Umbilical cord (tissue), 2 donors: ENCODE data around the gene SIGLEC1. TPM values are rescaled to one million over a fixed set of nuclear protein-coding genes. Genes with fewer than 3 reads are reported as not detected.
A peak's percentile ranks its signal among the peaks of the same experiment; 100 is the strongest.

ENCODE experiments used
- DNase-seq: peaks from one replicate; pipeline ENCODE4 v3.0.0-alpha.2; 2015; ENCODE audit warnings: low spot score
- total RNA-seq: library from RNA; depleted of rRNA; stranded (reverse); fragments of >200 nt; gene quantifications from one replicate; pipeline ENCODE4 v1.2.3, GENCODE V29; 2014; ENCODE audit warnings: low replicate concordance; ENCODE audit not compliant: insufficient read depth

The SIGLEC1 gene
- total RNA-seq, 1 donor from 2014 or later = 5.8 TPM

DNA sequence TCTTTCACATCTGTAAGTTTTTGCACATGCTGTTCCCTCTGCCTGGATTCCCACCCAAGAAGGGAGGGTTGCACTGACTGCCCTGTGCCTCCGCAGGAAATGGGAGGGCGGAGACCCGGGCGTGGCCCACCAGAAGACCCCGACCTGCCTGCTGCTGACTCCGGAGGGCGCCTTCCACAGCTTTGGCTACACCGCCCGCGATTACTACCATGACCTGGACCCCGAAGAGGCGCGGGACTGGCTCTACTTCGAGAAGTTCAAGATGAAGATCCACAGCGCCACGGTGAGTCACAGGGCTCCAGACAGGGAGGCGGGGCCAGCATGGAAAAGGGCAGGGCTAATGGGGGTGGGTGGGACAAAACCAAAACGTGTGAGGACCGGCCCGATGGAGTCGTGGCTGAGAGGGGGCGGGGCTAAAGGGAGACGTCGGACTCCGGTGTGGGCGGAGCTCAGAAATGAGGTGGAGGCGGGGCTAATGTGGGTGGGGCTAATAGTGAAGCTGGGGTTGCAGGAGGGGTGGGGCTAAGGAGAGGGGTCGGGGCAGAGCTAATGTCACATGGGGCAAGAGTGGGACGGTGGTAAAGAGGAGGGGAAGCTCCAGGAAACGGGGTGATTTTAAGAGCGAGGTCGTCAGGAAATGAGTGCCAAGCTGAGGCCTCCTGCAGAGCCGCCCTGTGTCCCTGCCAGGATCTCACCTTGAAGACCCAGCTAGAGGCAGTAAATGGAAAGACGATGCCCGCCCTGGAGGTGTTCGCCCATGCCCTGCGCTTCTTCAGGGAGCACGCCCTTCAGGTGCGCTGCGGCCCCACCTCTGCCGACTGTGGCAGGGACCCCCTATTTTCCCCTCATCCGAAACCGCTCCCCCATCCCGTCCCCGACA is 32.6 kb upstream of the SIGLEC1 start:
- no peak for DNase-seq

DNA sequence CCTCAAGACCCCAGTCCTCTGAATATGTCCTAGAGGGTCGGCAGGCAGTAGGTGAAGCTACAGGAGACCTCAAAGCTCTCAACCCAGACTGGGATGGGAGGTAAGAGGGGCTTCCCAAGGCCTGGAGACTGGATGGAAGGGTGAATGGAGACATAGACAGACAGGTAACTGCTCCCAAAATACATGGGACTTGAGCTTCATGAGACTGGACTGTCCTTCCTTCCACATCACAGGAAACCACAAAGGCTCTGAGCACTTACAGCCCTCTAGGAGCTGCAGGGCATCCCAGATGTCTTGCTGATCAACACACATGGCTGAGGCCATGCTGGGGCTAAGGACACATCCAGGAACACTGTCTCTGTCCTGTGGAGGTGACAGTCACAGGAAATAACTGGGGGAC is 31.6 kb upstream of the SIGLEC1 start:
- no peak for DNase-seq

DNA sequence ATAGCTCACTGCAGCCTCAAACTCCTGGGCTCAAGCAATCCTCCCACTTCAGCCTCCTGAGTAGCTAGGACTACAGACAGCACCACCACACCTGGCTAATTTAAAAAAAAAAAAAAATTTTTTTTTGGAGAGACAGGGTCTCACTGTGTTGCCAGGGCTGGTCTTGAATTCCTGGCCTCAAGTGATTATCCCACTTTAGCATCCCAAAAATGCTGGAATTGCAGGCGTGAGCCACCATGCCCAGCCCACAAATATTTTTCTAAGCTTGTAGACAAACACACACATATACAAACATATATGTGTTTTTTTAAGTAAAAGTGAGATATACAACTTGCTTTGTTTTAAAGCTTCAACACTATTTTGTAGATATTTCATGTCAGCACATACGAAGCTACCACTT is 30.9 kb upstream of the SIGLEC1 start:
- no peak for DNase-seq

DNA sequence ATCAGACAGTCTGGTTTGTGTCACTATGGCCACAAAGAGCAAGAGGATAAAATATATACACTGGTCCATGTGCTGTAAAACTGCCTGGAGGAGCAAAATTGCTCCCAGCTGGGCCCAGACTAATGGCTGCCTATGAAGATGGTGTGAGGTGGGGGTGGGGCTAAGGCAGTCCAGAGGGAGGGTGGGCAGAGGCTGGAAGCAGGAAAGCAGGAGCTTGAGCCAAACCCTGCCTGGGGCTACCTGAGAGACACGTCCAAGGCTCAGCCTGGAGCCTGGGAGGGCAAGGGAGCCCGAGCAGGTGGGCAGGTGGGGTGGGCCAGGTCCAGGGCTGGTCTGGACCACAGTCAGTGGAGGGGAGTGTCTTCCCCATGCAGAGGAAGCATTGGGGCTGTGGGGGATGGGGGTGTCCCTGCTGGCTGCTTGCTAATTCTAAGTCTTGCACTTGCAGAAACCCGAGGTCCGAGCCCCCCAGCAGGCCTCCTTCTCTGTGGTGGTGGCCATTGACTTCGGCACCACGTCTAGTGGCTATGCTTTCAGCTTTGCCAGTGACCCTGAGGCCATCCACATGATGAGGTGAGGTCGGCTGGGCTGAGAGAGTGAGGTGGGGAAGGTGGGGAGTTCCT is 29.5 kb upstream of the SIGLEC1 start:
- DNase-seq = no peak

DNA sequence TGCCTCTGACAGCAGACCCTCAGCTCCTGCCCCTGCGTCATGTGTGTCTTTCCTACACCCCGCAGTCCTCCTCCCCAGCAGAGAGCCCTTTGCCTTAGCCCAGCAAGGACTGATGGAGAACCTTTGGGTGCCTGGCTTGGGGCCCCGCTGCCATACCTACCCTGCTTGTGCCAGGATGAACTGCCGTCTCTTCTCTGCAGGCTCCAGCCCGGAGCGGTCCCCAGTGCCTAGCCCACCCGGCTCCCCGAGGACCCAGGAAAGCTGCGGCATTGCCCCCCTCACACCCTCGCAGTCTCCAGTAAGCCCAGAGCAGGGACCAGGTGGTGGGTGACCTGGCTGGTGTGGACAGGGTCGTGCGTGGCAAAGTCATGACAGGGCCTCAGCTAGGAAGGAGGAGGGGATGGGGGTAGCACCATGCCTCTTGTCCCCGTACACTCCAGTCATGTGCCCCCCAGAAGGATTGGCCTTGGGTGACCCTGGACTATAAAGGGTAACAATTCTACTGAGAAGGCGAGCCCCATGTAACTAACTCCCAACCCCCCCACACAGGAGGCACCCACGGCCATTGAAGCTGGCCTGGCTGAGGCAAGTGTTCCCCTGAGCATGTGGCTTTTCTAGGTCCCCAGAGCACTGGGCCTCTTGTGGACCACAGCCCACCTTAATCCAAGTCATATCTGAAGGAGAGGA is 28.4 kb upstream of the SIGLEC1 start:
- DNase-seq = no peak

DNA sequence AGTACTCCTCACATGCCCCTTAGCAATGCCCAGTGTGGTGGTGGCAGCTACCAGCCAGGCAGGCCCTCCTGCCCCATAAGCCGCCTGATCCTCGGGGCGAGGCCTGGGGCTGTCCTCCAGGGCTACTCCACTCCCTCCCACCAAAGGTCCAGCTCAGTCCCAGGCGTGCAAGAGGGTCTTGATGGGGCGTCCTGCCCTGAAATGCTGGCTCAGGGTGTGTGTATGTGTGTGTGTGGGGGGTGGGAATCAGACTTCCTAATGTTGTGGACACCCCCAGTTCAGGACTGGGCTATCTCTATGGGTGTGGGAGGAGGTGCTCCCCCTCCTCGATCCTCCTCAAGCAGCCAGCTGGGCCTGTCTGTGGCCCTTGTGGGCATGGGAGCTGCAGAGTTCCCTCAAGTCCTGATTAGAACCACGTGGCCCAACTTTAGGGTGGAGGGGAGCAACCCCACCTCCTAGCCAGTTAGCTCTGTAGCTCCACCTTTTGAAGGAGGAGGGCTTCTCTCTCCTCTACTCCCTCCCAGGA is 27.6 kb upstream of the SIGLEC1 start:
- no peak for DNase-seq

DNA sequence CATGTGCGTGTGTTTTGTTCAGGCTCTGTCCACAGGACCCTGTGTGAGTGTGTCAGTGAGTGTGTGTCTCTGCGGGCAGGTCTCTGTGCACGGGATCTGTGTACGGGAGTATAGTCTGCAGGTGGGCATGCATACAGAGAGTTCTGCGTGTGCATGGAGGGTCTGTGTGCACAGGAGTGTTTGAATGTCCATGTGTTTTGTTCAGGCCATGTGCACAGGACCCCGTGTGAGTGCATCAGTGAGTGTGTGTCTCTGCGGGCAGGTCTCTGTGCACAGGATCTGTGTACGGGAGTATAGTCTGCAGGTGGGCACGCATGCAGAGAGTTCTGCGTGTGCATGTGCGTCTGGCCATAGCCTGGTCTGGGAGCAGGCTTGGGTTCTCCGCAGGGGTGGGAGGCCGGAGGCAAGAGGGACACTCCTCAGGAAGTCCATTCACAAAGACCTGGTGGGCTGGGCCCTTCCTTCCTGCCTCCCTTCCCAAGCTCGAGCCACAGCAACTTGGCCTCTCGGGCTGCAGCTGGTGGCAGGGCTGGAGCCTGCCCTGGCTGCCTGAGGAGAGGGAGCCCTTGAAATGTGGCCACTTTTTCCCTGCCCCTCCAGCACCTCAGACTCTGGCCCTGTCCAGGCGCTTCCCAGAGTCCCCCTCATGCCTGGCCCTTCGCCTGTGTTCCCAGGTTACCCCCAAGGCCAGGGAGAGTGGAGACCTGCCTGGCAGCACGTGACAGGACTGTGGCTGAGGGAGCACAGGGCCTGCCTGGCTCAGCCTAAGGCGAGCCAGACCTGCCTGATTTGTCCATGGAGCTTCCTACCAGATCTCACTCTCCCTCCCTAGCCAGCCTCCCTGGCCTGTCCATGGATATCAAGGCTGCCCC is 26.9 kb upstream of the SIGLEC1 start:
- no peak for DNase-seq

DNA sequence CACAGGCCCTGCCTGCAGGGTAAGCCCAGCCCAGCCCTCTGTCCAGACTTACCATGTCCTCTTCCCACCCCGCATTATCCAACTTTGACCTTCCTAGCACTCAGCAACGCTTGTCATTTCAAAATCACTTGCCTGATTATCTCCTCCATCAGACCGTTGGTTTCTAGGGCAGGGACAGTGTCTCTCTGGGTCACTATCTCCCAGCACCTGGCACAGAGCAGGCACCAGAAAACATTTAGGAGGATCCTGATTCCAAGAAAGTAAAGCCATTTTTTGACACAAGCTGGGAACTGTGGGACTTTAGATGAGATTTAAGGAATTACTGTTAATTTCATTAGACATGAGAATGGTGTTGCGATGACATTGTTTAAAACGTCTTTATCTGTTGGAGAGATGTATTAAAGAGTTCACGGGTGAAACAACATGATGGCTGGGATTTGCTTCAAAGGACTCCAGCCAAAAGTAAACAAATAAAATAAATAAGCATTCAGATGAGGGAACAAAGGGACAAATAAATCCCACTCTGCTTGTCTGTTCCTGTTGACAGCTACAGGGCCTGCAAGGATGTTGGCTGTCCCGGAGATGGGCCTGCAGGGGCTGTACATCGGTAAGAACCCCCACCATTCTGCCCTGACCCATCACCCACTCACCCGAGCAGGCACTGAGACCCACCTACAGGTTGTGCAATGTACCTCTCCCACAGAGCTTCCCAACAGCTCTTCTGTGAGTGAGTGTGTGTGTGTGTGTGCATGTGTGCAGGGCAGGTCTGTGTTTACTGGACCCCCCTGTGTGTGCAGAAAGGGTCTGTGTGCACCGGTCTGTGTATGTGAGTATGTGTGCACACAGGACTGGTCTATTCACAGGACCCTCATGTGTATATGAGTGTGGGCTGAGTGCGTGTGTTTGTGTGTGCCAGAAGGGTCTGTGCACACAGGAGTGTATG is 26.0 kb upstream of the SIGLEC1 start:
- no peak for DNase-seq

DNA sequence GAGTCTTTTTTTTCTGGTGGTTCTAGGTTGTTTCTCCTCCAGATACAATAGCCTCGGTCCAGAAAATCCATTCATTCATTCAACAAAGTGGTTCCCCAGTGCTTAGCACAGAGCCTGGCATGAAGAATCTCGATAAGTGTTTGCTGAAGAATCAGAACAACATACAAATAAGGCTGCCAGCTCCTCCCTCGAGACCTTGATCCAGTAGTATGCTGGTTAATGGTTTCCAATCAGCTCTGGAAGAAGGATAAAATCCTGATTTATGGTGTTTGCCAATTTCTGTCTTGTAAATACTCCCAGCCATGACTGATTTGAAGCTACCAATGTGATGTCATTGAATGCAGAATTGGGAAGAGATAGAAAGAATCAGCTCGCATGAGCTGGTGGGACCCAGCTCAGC is 23.4 kb upstream of the SIGLEC1 start:
- no peak for DNase-seq

DNA sequence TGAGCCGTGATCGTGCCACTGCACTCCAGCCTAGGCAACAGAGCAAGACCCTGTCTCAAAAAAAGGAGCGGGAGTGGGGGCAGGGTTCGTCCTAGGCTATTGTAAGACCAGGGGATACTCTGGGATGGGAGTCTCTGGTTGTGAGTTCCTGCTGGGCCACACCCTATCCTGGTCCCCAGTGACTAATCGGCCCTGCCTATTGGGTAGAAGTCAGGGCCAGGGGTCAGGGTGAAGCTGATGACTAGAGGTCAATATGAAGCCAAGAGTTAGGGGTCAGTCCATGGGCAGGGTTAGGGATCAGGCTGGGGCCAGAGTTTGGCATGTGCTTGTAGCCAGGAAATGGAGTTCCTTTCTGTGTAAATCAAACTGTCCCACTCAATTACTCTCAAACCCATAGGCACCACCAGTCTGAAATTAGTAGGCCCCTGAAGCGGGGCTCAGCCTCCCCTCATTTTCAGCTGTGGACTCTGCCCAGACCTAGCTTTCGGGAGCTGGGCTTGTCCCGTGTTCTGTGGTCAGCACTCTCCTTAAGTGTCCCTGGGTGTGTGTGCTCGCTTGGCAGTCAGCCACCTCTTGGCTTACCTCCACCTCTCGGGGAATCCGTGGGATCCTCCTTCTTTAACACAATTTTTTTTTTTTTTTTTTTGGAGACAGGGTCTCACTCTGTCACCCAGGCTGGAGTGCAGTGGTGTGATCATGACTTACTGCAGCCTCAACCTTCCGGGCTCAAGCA is 21.9 kb upstream of the SIGLEC1 start:
- DNase-seq = no peak

DNA sequence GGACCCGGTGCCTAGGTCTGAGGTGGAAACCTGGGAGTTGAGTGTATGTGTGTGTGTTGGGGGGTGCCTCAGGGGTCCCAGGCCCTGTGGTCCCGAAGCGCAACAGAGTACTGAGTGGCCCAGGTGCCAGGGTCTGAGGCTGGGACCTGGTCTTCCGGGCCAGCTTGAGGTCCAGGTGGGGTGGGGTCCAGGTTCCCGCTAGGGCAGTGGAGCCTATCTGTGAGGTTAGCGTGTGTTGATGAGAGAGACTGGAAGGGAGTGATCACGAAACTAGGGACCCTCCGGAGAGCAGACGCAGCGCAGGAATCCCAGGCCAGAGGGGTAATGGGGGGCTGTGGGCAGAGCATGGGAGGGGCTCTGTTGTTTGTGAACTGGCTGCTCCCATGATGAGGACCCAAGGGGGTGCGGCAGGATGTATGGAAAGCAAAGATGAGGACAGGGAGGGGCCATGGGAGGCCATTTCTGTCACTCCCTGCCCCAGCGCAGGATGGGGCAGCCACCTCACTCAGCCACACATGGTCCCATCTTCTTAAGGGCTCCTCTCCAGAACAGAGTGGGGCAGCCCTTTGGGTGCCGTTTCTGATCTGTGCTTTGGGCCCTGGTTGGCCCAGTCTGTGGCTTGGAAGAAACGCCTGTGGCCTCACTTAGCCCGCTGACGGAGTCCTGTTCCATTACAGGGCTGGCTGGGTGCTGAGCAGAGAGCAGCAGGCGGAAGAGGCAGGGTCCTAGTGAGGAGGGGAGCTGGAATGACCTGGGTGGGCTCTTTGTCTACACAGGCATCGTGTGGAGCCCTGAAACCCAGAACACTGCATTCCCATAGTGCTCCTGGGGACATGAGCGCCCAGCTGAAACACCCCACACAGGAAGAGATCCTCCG is 21.0 kb upstream of the SIGLEC1 start:
- no peak for DNase-seq

DNA sequence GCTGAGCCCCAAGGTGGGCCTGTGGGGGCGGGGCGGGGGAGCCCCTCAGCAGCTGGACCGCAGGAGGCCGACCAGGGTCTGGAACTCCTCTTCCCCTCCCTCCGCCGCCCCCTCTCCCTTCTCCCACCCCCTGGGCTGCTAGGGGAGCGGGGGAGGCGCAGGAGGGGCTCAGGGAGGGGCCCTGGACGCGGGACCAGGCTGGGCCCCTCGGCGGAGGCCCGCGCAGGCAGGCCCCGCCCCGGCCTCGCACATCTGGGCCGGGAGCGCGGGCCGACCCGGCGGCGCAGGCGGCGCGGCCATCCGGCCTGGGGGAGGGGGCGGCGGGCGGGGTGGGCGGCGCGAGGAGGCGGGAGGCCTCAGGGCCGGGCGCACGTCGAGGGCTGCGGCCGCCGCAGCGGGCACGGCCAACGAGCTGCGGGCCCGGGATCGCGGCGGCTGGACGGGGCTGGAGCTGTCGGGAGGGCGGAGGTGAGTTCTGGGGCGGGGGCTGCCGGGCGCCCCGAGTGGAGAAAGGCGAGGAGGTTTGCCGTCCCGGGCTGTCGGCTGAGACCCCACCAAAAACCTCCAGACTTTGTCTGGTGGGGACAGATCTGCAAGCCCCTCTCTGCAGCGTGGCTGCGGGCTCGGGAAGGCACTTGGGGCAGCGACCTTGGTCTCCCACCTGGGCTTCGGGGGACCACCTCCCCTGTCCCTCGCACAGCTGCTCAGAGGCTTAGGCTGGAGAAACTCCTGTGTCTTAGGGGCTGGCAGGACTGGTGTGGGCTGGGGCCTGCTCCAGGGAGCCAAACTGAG is 20.1 kb upstream of the SIGLEC1 start, which contains the start of gene HSPA12B:
HSPA12B (plus strand) TSS at position 359 of the 792 bp plus-strand sequence. CDS start 5,990 bp downstream, outside the sequence.
- peak; percentile 71 for DNase-seq

DNA sequence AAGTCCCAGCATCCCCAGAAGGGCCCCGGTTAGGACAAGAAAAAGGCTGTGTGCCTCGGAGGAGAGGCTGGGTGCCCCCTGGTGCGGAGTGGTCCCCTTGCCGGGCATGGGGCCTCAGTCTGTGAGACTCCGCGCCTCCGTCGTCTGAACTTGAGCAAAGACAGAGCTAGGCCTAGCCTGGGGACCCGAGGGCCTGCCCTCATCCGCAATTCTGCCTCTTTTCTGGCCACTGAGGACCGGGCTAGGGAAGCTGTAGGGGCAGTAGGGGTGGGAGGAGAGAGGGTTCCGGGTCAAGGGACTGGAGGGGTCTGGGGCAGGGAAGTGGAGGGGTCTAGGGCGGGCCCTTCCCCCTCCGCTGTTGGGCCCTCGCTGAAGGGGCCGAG is 19.5 kb upstream of the SIGLEC1 start:
- DNase-seq = no peak

DNA sequence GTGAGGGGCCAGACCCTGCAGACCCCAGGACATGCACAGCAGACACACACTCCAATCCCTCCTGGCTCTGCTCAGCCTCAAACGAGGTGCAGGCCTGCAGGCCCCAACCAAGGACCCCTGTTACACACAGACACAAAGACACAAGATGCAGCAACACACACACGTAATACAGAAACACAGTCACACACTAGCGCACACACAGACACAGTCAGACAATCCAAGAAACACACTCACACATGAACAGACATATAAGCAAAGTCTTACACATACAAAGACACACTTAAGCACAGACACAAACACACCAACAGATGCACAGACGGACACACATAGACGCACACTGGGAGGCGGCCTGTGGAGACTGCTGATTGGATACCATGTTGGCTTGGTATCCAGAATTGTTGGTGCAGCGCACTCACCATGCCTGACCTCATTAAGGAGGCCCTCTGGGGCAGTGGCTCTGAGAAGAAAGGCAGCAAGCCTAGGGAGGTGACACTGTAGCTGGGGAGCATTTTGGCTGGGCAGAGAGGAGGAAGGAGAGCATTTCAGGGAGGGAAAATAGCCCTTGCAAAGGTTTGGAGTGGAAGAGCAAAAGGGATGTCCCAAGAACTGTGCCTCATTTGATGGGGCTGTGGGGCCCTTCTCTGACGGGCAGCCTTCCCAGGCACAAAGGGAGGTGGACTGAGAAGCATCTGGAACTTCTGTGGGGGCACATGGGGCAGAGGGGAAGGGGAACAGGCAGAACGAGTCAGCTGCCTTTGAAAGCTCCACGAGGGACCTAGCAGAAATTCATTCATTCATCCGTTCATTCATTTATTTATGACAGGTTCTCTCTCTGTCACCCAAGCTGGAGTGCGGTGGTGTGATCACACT is 18.6 kb upstream of the SIGLEC1 start:
- no peak for DNase-seq

DNA sequence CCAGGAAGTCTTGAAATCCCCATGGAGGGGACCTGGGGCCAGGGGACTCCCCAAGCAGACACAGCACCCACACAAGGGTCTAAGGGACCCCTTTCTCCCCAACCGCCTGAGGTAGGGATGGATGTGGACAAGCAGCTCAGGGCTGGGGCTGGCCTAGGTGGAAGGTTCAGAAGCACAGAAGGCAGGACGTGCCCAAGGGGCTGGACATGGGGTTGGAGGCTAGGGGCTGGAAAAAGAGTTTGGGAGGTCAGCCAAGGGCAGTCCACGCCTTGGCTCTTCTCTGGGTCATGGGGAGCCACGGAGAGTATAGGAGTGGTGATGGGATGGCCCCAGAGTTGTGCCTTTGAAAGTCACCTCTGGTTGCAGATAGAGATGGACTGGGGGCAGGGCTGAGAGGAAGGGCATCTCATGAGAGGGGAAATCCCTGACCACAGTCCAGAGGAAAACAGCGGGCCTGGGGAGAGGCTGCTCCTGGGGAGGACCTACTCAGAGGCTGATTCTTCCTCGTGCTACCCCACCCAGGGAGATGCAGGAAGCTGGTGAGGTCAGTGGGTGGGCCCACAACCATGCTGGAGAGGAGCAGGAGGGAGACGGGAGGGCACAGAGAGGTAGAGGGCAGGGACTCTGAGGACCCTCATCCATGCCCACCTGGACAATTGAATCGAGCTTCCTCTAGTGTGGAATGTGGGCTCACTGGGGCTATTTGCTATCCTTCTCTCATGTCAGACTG is 17.6 kb upstream of the SIGLEC1 start:
- no peak for DNase-seq

DNA sequence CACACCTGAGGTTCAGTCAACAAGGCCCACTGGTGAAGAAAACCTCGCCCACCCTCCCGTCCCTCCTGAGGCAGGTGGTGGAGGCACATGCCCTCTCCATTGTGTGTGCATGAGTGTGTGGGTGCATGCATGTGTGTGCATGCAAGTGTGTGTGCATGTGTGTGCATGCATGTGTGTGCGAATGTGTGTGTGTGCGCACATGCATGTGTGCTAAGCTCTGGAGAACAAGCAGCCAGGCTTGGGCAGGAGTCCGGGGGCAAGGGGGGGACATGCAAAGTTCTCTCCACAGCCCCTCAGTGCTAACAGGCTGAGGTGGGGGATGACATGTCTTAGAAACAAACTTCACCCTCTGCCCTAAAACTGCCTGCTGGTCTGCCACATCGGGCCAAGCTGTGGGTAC is 17.0 kb upstream of the SIGLEC1 start:
- no peak for DNase-seq
